ENCODE data around the gene TNFRSF9.

TNFRSF9 gene

GRCh38 chr1:7886405-7886745, 54.3 kb downstream of the TNFRSF9 start:
- ATAC-seq (no peak), DNase-seq (no peak)
- H3K9me3 Mint-ChIP-seq: peaks cover 5% of the 10 kb centered on the region
- H3K27me3 Mint-ChIP-seq: peaks cover 4% of the 10 kb centered on the region
- H3K4me3 Mint-ChIP-seq: no peak overlapping the region
- peaks cover 10% of the 10 kb centered on the region for H3K36me3 Mint-ChIP-seq (ENCODE audit: low read depth)
- H3K27ac Mint-ChIP-seq: no peak overlapping the region
- H3K4me1 Mint-ChIP-seq: peaks cover 11% of the 10 kb centered on the region

- H3K4me1 Mint-ChIP-seq: peaks cover 11% of the 10 kb centered on the region
- DNase-seq (peak; percentile 47), ATAC-seq (no peak)
- peaks cover 4% of the 10 kb centered on the region for H3K27me3 Mint-ChIP-seq
- no peak overlapping the region for H3K4me3 Mint-ChIP-seq
- peaks cover 6% of the 10 kb centered on the region for H3K36me3 Mint-ChIP-seq (ENCODE audit: low read depth)
- peaks cover 5% of the 10 kb centered on the region for H3K9me3 Mint-ChIP-seq
- H3K27ac Mint-ChIP-seq: no peak overlapping the region
These were observed 54.9 kb downstream of the TNFRSF9 start for GRCh38 chr1:7885513-7886404.

- Mint-ChIP-seq H3K27ac (no peak overlapping the region), H3K36me3 (ENCODE audit: low read depth) (peaks cover 2% of the 10 kb centered on the region)
- DNase-seq: no peak
These were observed 55.9 kb downstream of the TNFRSF9 start for GRCh38 chr1:7884757-7885156.

GRCh38 chr1:7879228-7879627, 61.4 kb downstream of the TNFRSF9 start:
- peaks cover 1% of the 10 kb centered on the region for H3K27me3 Mint-ChIP-seq
- H3K4me3 Mint-ChIP-seq: no peak overlapping the region
- peaks cover 17% of the 10 kb centered on the region for H3K4me1 Mint-ChIP-seq
- no peak overlapping the region for H3K27ac Mint-ChIP-seq
- peaks cover 12% of the 10 kb centered on the region for H3K9me3 Mint-ChIP-seq
- no peak for ATAC-seq
- no peak for DNase-seq
- peaks cover 10% of the 10 kb centered on the region for H3K36me3 Mint-ChIP-seq (ENCODE audit: low read depth)

More at GRCh38 chr1:7884757-7885156, 55.9 kb downstream of the TNFRSF9 start:
- peaks cover 4% of the 10 kb centered on the region for H3K27me3 Mint-ChIP-seq
- H3K4me3 Mint-ChIP-seq: no peak overlapping the region
- peaks cover 5% of the 10 kb centered on the region for H3K9me3 Mint-ChIP-seq
- no peak for ATAC-seq
- H3K4me1 Mint-ChIP-seq: peaks cover 12% of the 10 kb centered on the region

GRCh38 chr1:7878027-7878426, 62.6 kb downstream of the TNFRSF9 start:
- ATAC-seq (no peak), DNase-seq (no peak)
- Mint-ChIP-seq H3K36me3 (ENCODE audit: low read depth) (peaks cover 12% of the 10 kb centered on the region), H3K27ac (no peak overlapping the region), H3K4me3 (no peak overlapping the region), H3K27me3 (peaks cover 1% of the 10 kb centered on the region), H3K9me3 (peaks cover 12% of the 10 kb centered on the region), H3K4me1 (peaks cover 17% of the 10 kb centered on the region)

GRCh38 chr1:7873801-7874795, 66.5 kb downstream of the TNFRSF9 start:
- no peak for ATAC-seq
- Mint-ChIP-seq H3K27me3 (peaks cover 1% of the 10 kb centered on the region), H3K27ac (no peak overlapping the region), H3K4me1 (peaks cover 12% of the 10 kb centered on the region), H3K9me3 (peaks cover 12% of the 10 kb centered on the region), H3K4me3 (no peak overlapping the region), H3K36me3 (ENCODE audit: low read depth) (peaks cover 12% of the 10 kb centered on the region)
- DNase-seq: no peak

- H3K9me3 Mint-ChIP-seq: no peaks in the 10 kb centered on the region
- no peak overlapping the region for H3K27ac Mint-ChIP-seq
- H3K36me3 Mint-ChIP-seq (ENCODE audit: low read depth): peaks cover 2% of the 10 kb centered on the region
- H3K27me3 Mint-ChIP-seq: no peaks in the 10 kb centered on the region
- no peak overlapping the region for H3K4me3 Mint-ChIP-seq
- DNase-seq (no peak), ATAC-seq (no peak)
- no peaks in the 10 kb centered on the region for H3K4me1 Mint-ChIP-seq
These were observed 69.5 kb downstream of the TNFRSF9 start for GRCh38 chr1:7871136-7871535.

- DNase-seq (no peak), ATAC-seq (no peak)
- no peak overlapping the region for H3K27ac Mint-ChIP-seq
- no peaks in the 10 kb centered on the region for H3K9me3 Mint-ChIP-seq
- H3K36me3 Mint-ChIP-seq (ENCODE audit: low read depth): peaks cover 2% of the 10 kb centered on the region
- no peak overlapping the region for H3K4me3 Mint-ChIP-seq
- H3K27me3 Mint-ChIP-seq: no peaks in the 10 kb centered on the region
- no peaks in the 10 kb centered on the region for H3K4me1 Mint-ChIP-seq
These were observed 71.3 kb downstream of the TNFRSF9 start for GRCh38 chr1:7869136-7869920.

- ATAC-seq (no peak), DNase-seq (no peak)
- H3K27me3 Mint-ChIP-seq: no peaks in the 10 kb centered on the region
- no peaks in the 10 kb centered on the region for H3K4me1 Mint-ChIP-seq
- peaks cover under 1% of the 10 kb centered on the region for H3K36me3 Mint-ChIP-seq (ENCODE audit: low read depth)
- H3K9me3 Mint-ChIP-seq: no peaks in the 10 kb centered on the region
- H3K27ac Mint-ChIP-seq: no peak overlapping the region
- no peak overlapping the region for H3K4me3 Mint-ChIP-seq
These were observed 72.4 kb downstream of the TNFRSF9 start for GRCh38 chr1:7868070-7868780.

- H3K4me3 Mint-ChIP-seq: no peak overlapping the region
- H3K9me3 Mint-ChIP-seq: no peaks in the 10 kb centered on the region
- no peak for ATAC-seq
- H3K27ac Mint-ChIP-seq: no peak overlapping the region
- H3K36me3 Mint-ChIP-seq (ENCODE audit: low read depth): no peaks in the 10 kb centered on the region
- no peaks in the 10 kb centered on the region for H3K4me1 Mint-ChIP-seq
- DNase-seq: no peak
- no peaks in the 10 kb centered on the region for H3K27me3 Mint-ChIP-seq
These were observed 74.7 kb downstream of the TNFRSF9 start for GRCh38 chr1:7865978-7866377.
